B cell (primary cell): Measurements from ENCODE around the gene PRPF40A. TPM values are rescaled to one million over a fixed set of nuclear protein-coding genes. Genes with fewer than 3 reads are reported as not detected.
A peak's percentile ranks its signal among the peaks of the same experiment; 100 is the strongest.

Source experiments
- ATAC-seq: fragments of 200-7000 bp; cut with Tn5 transposase; one replicate; pipeline ENCODE4 v1.10.0; 2021; ENCODE audit warnings: low read depth, mild to moderate bottlenecking, moderate number of reproducible peaks, moderate library complexity
- CTCF ChIA-PET: fragments of 350-600 bp; sonication (Branson Sonifier 250); formaldehyde crosslinking; loops from one replicate; lab custom pipeline; 2021; ENCODE audit warnings: antibody characterized with exemption, inconsistent platforms; lab: Charles Lee
- POLR2A ChIA-PET: fragments of 350-600 bp; sonication (Branson Sonifier 250); formaldehyde crosslinking; loops from one replicate; lab custom pipeline; 2021; ENCODE audit warnings: antibody characterized with exemption; lab: Charles Lee
- DNase-seq: peaks from one replicate; pipeline ENCODE4 v3.0.0; 2013
- H2AFZ ChIP-seq: 2 replicates; pipeline ENCODE4 v1.6.1; 2012; ENCODE audit warnings: mild to moderate bottlenecking, low read depth, low read length; ENCODE audit not compliant: insufficient read depth, poor library complexity, severe bottlenecking
- H3K27ac ChIP-seq, 2 donors: 1 replicate in 1 of 2; 2 replicates in 1 of 2; pipeline ENCODE4 v1.5.1; 2012 to 2013; ENCODE audit warnings: low read length in 2 of 2, mild to moderate bottlenecking in 2 of 2, moderate library complexity in 1 of 2
- H3K27me3 ChIP-seq, 4 experiments: fragments of 200-600 bp in 1 of 4; sonication (generic) in 1 of 4; replicated peaks in 1 of 4; 1 replicate in 2 of 4; 2 replicates in 2 of 4; pipeline versions ENCODE4 v1.6.1 to v1.7.0; 2013 to 2016; ENCODE audit warnings: low read length in 3 of 4, mild to moderate bottlenecking in 2 of 4, mixed read lengths in 1 of 4, moderate library complexity in 1 of 4; ENCODE audit not compliant: insufficient read depth in 4 of 4, control insufficient read depth in 3 of 4; ENCODE audit errors: control extremely low read depth in 1 of 4
- H3K36me3 ChIP-seq, 2 experiments: replicated peaks in 1 of 2; 1 replicate in 1 of 2; 2 replicates in 1 of 2; pipeline versions ENCODE4 v1.6.1 to v1.7.1; 2013; ENCODE audit warnings: low read length in 1 of 2; ENCODE audit not compliant: insufficient read depth in 2 of 2, control insufficient read depth in 1 of 2; ENCODE audit errors: control extremely low read depth in 1 of 2, extremely low read depth in 1 of 2
- H3K4me1 ChIP-seq, 2 donors: fragments of 200-600 bp in 1 of 2; sonication (generic) in 1 of 2; 1 replicate in 1 of 2; 2 replicates in 1 of 2; pipeline versions ENCODE4 v1.5.1 to v1.6.1; 2013 to 2017; ENCODE audit warnings: low read length in 2 of 2; ENCODE audit not compliant: control insufficient read depth in 2 of 2, insufficient read depth in 2 of 2
- H3K4me2 ChIP-seq: replicated peaks from 2 replicates; pipeline ENCODE3; 2012; ENCODE audit warnings: mild to moderate bottlenecking, low read depth, low read length; ENCODE audit not compliant: poor library complexity, severe bottlenecking
- H3K4me3 ChIP-seq, 5 experiments: fragments of 200-600 bp in 1 of 5; sonication (generic) in 1 of 5; 1 replicate in 3 of 5; 2 replicates in 2 of 5; pipeline versions ENCODE4 v1.5.1 to v1.7.0; 2011 to 2016; ENCODE audit warnings: low read length in 4 of 5, mild to moderate bottlenecking in 4 of 5, low read depth in 2 of 5, control low read depth in 1 of 5, moderate library complexity in 1 of 5; ENCODE audit not compliant: insufficient read depth in 1 of 5; ENCODE audit errors: control extremely low read depth in 1 of 5, extremely low read depth in 1 of 5
- H3K79me2 ChIP-seq: fragments of 200-600 bp; sonication (generic); one replicate; pipeline ENCODE4 v1.6.0; 2016; ENCODE audit warnings: low read length; ENCODE audit not compliant: control insufficient read depth, insufficient read depth
- H3K9ac ChIP-seq: fragments of 200-600 bp; sonication (generic); 2 replicates; pipeline ENCODE4 v1.6.1; 2017; ENCODE audit warnings: mild to moderate bottlenecking, low read length, moderate library complexity
- H3K9me3 ChIP-seq, 3 donors: one replicate each; pipeline versions ENCODE4 v1.6.1 to v1.7.1; 2013; ENCODE audit warnings: low read length in 2 of 3; ENCODE audit not compliant: control insufficient read depth in 2 of 3, insufficient read depth in 1 of 3; ENCODE audit errors: control extremely low read depth in 1 of 3
- H4K20me1 ChIP-seq: 2 replicates; pipeline ENCODE4 v1.6.0; 2012; ENCODE audit warnings: mild to moderate bottlenecking, low read length; ENCODE audit not compliant: insufficient read depth, control insufficient read depth, poor library complexity, severe bottlenecking
- H3K27ac Mint-ChIP-seq: one replicate; pipeline ENCODE4 v1.8.0; 2021; ENCODE audit warnings: mixed read lengths
- H3K27me3 Mint-ChIP-seq: one replicate; pipeline ENCODE4 v1.8.0; 2021; ENCODE audit warnings: mixed read lengths
- H3K4me1 Mint-ChIP-seq: one replicate; pipeline ENCODE4 v1.8.0; 2021; ENCODE audit warnings: mixed read lengths
- H3K4me3 Mint-ChIP-seq: one replicate; pipeline ENCODE4 v1.8.0; 2021; ENCODE audit warnings: mixed read lengths
- H3K9me3 Mint-ChIP-seq: one replicate; pipeline ENCODE4 v1.8.0; 2022; ENCODE audit warnings: mixed read lengths; ENCODE audit not compliant: insufficient read depth
- EZH2 ChIP-seq: IDR thresholded peaks from 2 replicates; pipeline ENCODE4 v1.6.1; 2012; ENCODE audit warnings: borderline replicate concordance, low read depth, mild to moderate bottlenecking, moderate library complexity, low read length; ENCODE audit not compliant: insufficient read depth, poor library complexity, severe bottlenecking
- WGBS: methylation state at CpG from one replicate; pipeline ENCODE4 v1.1.5; 2013; ENCODE audit warnings: missing lambda C conversion rate; ENCODE audit not compliant: insufficient coverage; 5-methylcytosine and 5-hydroxymethylcytosine counted together
- intact Hi-C: fragments of 100-400 bp; cut with micrococcal nuclease; formaldehyde crosslinking; loops from one replicate; pipeline ENCODE4 v1.10.0; 2022
- polyA plus RNA-seq: library from polyadenylated mRNA; depleted of rRNA; stranded (reverse); fragments of >200 nt; gene quantifications from 2 replicates; pipeline ENCODE4 v1.2.3, GENCODE V29; 2012
- total RNA-seq, 2 donors: library from RNA; stranded (reverse); fragments of 120-200 nt in 1 of 2; gene quantifications; 1 replicate in 1 of 2; 2 replicates in 1 of 2; pipeline versions ENCODE4 v1.2.3 to v1.2.4, GENCODE V29; 2013 to 2022
- TF ChIP-seq, protein P1 (sequence below): fragments of 200-600 bp; IDR thresholded peaks from one replicate; pipeline ENCODE4 v1.8.0; 2022; ENCODE audit warnings: antibody characterized with exemption, mild to moderate bottlenecking

Gene PRPF40A
- total and polyA plus RNA-seq, 2 donors (not counting 1 experiment from before 2014, with no cell fraction given), result 40.4 to 115 TPM

DNA sequence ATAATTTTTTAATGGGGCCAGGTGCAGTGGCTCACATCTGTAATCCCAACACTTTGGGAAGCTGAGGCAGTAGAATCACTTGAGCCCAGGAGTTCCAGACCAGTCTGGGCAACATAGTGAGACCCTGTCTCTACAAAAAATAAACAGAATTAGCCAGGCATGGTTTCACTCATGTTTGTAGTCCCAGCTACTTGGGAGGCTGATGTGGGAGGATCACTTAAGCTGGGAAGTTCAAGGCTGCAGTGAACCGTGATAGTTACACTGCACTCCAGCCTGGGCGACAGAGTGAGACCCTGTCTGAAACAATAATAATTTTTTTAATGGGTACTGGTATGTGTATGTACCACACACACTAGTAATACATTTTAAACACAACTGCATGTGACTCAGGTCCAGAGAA lies 3.5 kb upstream of the PRPF40A start:
- WGBS, result no CpG with 5 or more reads among the region's 2 CpGs
- intact Hi-C loops, result no loop called here
- peaks cover 19 to 26% of the 10 kb centered on the region in 2 donors for H3K4me1 ChIP-seq
- POLR2A ChIA-PET, result interaction anchor here (0.6 kb wide), 1 partner anchor 383 kb away, joined by 3 read pairs; no protein-coding TSS in a partner anchor
- H4K20me1 ChIP-seq, result peaks cover 35% of the 10 kb centered on the region
- CTCF ChIA-PET, result interaction anchor here (1.2 kb wide), 1 partner anchor 9 kb away, joined by 4 read pairs; no protein-coding TSS in a partner anchor
- H3K9me3 ChIP-seq, result no peaks in the 10 kb centered on the region
- no peak overlapping the region for H3K27ac Mint-ChIP-seq
- peaks cover 3 to 4% of the 10 kb centered on the region in 2 experiments for H3K36me3 ChIP-seq
- no peak overlapping the region for H3K4me3 ChIP-seq
- H3K9me3 Mint-ChIP-seq, result no peaks in the 10 kb centered on the region
- no peak for TF ChIP-seq EZH2
- TF ChIP-seq, protein P1, sequence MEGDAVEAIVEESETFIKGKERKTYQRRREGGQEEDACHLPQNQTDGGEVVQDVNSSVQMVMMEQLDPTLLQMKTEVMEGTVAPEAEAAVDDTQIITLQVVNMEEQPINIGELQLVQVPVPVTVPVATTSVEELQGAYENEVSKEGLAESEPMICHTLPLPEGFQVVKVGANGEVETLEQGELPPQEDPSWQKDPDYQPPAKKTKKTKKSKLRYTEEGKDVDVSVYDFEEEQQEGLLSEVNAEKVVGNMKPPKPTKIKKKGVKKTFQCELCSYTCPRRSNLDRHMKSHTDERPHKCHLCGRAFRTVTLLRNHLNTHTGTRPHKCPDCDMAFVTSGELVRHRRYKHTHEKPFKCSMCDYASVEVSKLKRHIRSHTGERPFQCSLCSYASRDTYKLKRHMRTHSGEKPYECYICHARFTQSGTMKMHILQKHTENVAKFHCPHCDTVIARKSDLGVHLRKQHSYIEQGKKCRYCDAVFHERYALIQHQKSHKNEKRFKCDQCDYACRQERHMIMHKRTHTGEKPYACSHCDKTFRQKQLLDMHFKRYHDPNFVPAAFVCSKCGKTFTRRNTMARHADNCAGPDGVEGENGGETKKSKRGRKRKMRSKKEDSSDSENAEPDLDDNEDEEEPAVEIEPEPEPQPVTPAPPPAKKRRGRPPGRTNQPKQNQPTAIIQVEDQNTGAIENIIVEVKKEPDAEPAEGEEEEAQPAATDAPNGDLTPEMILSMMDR, result no peak
- H3K4me1 Mint-ChIP-seq, result peaks cover 45% of the 10 kb centered on the region
- no peak overlapping the region for H3K9ac ChIP-seq
- no peak for ATAC-seq
- peaks cover 49% of the 10 kb centered on the region for H3K79me2 ChIP-seq
- no peak overlapping the region for H3K4me2 ChIP-seq
- H2AFZ ChIP-seq, result no peak overlapping the region
- no peak overlapping the region for H3K4me3 Mint-ChIP-seq
- DNase-seq, result no peak
- H3K27me3 ChIP-seq, result no peaks in the 10 kb centered on the region
- no peak overlapping the region for H3K27ac ChIP-seq
- H3K27me3 Mint-ChIP-seq, result no peaks in the 10 kb centered on the region

DNA sequence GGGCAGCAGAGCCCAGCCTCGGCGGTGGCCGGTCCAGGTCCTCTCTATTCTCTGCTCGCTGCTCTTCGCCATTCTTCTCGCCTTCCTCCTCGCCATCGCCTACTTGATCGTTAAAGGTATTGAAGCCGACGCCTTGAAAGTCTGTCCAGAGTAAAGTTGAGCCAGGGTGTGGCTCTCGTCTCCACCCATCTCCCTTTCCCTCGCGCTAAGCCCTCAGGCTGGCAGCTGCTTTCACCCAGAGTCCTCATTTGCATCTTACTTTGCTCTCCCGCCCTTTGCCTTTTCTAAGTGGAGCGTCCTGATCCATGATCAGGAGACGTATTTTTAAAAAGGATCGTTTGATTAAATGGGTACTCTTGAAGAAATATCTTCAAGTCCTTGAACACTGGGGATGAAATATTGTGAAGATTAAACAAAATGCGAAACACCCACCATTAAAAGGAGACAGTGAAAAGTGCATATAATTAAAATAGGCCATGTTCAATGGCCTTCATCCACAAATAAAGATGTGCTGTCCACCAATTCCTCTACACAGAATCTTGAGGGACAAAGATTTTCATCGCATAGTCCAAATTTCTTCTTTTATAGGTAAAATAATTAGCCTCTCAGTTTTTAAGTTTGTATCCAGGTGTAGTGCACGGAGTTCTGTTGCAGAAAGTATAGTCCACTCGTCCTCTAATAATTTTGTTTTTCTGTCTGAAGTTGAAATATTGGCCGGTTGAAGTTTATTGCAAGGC lies 1.8 kb upstream of the PRPF40A start:
- 0% methylated on average over 11 of the region's 23 CpGs for WGBS
- peak overlapping the region; percentile 72 to 97 (median 93) for H3K4me3 ChIP-seq

More for the DNA sequence above, 1.8 kb upstream of the PRPF40A start:
- Histone ChIP-seq H3K27ac (peak overlapping the region; percentile 94 to 96), H2AFZ (peak overlapping the region; percentile 94), H3K36me3 (peaks cover 0 to 16% of the 10 kb centered on the region in 2 experiments), H3K4me2 (peak overlapping the region; percentile 78), H3K79me2 (peaks cover 59% of the 10 kb centered on the region), H3K9ac (peak overlapping the region; percentile 88), H3K27me3 (no peaks in the 10 kb centered on the region), H3K9me3 (no peaks in the 10 kb centered on the region), H4K20me1 (peaks cover 47% of the 10 kb centered on the region), H3K4me1 (peaks cover 26 to 30% of the 10 kb centered on the region in 2 donors)
- H3K27me3 Mint-ChIP-seq, result no peaks in the 10 kb centered on the region
- CTCF ChIA-PET, result no interaction called here
- H3K9me3 Mint-ChIP-seq, result no peaks in the 10 kb centered on the region
- intact Hi-C loops, result loop anchor here (1.0 to 10.0 kb wide), 5 partner anchors 21 to 947 kb away; partner anchors contain the start of genes ARL5A and FMNL2
- peaks cover 52% of the 10 kb centered on the region for H3K4me1 Mint-ChIP-seq
- ATAC-seq (no peak), DNase-seq (no peak)
- H3K4me3 Mint-ChIP-seq, result peak overlapping the region; percentile 94
- POLR2A ChIA-PET, result interaction anchor here (2.3 kb wide), 1 partner anchor 543 kb away, joined by 10 read pairs; the partner anchor contains the start of gene STAM2
- peak overlapping the region; percentile 95 for H3K27ac Mint-ChIP-seq
- no peak for TF ChIP-seq EZH2
- TF ChIP-seq, protein P1, result no peak
